NCI-H1417 (cell line): ENCODE measurements around the gene C17orf107.
A peak's percentile ranks its signal among the peaks of the same experiment; 100 is the strongest.

Experiments used
- DNase-seq, 3 experiments: peaks; one replicate each; lab custom pipeline; 2025; lab: John Stamatoyannopoulos, UW

C17orf107 gene

DNA sequence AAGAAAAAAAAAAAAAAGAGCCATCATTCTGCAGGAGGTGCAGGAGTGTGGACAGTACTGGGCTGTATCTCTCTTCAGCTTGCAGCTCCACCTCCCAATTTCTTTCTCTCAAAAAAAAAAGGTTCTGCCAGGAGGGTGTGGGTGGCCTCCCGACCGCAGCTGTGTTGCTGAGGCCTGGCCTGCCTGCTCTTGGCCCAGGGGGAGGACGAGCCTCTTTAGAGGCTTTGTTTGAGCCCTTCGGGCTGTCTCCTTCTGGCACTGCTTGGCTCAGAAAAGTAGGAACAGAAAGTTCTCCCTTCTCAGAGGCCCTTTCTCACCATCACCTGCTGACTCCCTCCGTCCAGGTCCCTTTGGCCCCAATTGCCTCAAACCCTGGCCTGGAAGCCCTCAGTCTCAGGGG lies 22.2 kb upstream of the C17orf107 start:
- no peak for DNase-seq

- no peak for DNase-seq
These were observed 19.7 kb upstream of the C17orf107 start for GRCh38 chr17:4879601-4880000.

GRCh38 chr17:4880857-4881256 lies 18.5 kb upstream of the C17orf107 start:
- no peak for DNase-seq

- DNase-seq: peak; percentile 24 to 59 (median 38)
These were observed 17.4 kb upstream of the C17orf107 start for GRCh38 chr17:4881761-4882555.

DNA sequence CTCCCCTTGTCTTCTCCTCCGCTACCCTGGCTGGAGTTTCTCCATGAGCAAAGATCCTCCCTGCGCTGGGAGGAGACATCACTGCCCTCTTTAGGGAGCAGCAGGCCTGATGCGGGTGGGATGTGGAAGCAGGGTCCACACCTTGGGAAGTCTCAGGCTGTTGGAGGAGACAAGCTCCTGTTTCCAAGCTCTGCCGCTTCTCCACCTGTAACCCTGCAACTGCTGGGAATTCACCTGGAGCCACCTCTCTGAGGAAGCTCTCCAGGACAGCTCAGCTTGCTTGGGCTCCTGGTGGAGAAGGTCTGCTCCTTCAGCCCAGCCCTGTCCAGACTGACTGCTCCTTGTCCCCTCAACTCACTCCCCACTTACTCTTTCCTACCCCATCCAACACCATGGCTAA lies 14.8 kb upstream of the C17orf107 start:
- DNase-seq: no peak

GRCh38 chr17:4886830-4887229 lies 12.5 kb upstream of the C17orf107 start:
- no peak for DNase-seq

DNA sequence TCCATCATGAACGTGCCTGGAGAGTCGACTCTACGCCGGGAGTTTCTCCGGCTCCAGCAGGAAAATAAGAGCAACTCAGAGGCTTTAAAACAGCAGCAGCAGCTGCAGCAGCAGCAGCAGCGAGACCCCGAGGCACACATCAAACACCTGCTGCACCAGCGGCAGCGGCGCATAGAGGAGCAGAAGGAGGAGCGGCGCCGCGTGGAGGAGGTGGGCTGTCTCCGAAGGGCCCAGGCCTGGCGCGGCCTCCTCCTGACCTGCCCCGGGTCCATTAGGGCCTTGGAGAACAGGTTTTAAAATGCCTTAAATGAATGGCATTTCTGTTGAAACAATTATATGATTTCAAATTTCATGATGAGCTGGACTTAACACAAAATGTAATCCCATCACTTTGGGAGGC lies 11.8 kb upstream of the C17orf107 start:
- no peak for DNase-seq

DNA sequence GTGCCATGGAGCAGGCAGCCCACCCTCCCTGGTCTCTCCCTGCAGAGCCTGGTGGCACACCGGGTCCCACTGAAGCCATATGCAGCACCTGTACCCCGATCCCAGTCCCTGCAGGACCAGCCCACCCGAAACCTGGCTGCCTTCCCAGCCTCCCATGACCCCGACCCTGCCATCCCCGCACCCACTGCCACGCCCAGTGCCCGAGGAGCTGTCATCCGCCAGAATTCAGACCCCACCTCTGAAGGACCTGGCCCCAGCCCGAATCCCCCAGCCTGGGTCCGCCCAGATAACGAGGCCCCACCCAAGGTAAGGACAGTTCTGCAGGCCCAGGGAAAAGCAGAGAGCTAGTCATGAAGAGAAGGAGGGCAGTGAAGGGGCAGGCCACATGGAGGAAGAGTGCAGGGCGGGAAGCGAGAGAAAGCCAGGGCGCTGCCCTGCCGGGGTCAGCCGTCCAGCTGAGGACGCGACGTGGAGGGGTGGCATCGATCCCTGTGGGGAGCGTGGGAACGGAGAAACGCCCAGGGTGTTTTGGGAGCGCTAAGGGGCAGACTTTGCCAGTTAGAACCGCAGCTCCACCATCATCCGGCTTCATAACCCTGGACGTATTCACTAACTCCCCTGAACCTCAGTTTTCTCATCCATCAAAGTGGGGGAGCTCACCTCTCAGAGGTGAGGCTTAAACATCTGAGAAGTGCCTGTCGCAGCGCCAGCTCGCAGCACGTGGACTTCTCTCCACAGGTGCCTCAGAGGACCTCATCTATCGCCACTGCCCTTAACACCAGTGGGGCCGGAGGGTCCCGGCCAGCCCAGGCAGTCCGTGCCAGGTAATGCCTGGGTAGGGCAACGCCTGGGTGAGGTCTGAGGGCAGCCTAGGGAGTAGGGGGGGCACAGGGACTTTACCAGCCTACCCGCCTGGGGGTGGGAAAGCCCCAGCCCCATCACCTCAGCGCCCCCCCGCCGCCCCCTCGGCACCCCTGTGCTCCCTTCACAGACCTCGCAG lies 7.6 kb upstream of the C17orf107 start:
- DNase-seq: no peak

- DNase-seq: no peak
These were observed 6.7 kb upstream of the C17orf107 start for GRCh38 chr17:4892499-4893221.

GRCh38 chr17:4893272-4893671 lies 6.1 kb upstream of the C17orf107 start:
- no peak for DNase-seq

- no peak for DNase-seq
These were observed 5.4 kb upstream of the C17orf107 start for GRCh38 chr17:4893721-4894560.

DNA sequence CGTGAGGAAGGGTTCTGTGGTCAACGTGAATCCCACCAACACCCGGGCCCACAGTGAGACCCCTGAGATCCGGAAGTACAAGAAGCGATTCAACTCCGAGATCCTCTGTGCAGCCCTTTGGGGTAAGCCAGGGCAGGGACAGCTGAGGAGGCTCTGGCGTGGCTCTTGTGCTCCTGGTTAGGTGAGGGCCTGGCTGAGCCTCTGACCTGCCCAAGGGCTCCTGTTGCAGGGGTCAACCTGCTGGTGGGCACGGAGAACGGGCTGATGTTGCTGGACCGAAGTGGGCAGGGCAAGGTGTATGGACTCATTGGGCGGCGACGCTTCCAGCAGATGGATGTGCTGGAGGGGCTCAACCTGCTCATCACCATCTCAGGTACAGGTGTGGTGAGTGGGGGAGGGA lies 4.2 kb upstream of the C17orf107 start:
- no peak for DNase-seq

DNA sequence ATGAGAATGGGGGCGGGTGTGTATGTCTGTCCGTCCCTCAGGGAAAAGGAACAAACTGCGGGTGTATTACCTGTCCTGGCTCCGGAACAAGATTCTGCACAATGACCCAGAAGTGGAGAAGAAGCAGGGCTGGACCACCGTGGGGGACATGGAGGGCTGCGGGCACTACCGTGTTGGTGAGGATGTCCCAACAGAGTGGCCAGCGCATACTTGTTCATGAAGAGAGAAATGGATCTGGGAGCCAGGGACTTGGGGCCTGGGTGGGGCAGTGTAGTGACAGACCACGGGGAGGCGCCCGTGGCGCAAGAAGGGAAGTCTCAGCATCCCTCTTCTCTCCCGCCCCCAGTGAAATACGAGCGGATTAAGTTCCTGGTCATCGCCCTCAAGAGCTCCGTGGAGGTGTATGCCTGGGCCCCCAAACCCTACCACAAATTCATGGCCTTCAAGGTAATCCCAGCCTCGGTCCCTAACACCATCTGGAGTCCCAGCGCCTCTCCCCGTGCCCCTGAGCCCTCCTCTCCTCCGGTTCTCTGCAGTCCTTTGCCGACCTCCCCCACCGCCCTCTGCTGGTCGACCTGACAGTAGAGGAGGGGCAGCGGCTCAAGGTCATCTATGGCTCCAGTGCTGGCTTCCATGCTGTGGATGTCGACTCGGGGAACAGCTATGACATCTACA lies 3.5 kb upstream of the C17orf107 start:
- no peak for DNase-seq

- no peak for DNase-seq
These were observed 2.8 kb upstream of the C17orf107 start for GRCh38 chr17:4896332-4897197.

GRCh38 chr17:4897198-4897687 lies 2.1 kb upstream of the C17orf107 start:
- no peak for DNase-seq

GRCh38 chr17:4897785-4898184 lies 1.6 kb upstream of the C17orf107 start:
- DNase-seq: no peak

- DNase-seq: no peak
These were observed 985 bp upstream of the C17orf107 start for GRCh38 chr17:4898351-4898750.

GRCh38 chr17:4898927-4899326 lies 409 bp upstream of the C17orf107 start:
- DNase-seq: no peak

- DNase-seq: no peak
These were observed 1.1 kb downstream of the C17orf107 start for GRCh38 chr17:4900231-4901107.
